Measurements from ENCODE around the gene NUMBL.

GRCh38 chr19:40682431-40682964, 8.0 kb downstream of the NUMBL start:
- TF ChIP-seq, protein P1, sequence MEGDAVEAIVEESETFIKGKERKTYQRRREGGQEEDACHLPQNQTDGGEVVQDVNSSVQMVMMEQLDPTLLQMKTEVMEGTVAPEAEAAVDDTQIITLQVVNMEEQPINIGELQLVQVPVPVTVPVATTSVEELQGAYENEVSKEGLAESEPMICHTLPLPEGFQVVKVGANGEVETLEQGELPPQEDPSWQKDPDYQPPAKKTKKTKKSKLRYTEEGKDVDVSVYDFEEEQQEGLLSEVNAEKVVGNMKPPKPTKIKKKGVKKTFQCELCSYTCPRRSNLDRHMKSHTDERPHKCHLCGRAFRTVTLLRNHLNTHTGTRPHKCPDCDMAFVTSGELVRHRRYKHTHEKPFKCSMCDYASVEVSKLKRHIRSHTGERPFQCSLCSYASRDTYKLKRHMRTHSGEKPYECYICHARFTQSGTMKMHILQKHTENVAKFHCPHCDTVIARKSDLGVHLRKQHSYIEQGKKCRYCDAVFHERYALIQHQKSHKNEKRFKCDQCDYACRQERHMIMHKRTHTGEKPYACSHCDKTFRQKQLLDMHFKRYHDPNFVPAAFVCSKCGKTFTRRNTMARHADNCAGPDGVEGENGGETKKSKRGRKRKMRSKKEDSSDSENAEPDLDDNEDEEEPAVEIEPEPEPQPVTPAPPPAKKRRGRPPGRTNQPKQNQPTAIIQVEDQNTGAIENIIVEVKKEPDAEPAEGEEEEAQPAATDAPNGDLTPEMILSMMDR (IDR thresholded peaks at IDR 0.05), result no peak
- TF ChIP-seq ZFX (IDR thresholded peaks at IDR 0.05; ENCODE audit: borderline replicate concordance), result no peak
